Ishikawa (cell line): ENCODE results near the gene MTF2.
A peak's percentile ranks its signal among the peaks of the same experiment; 100 is the strongest.

ENCODE experiments used
- CEBPB ChIP-seq: IDR thresholded peaks from 2 replicates; pipeline ENCODE4 v1.6.1; 2012
- CREB1 ChIP-seq: IDR thresholded peaks from 2 replicates; pipeline ENCODE4 v1.6.1; 2012; ENCODE audit warnings: low read depth
- EP300 ChIP-seq: IDR thresholded peaks from 2 replicates; pipeline ENCODE4 v1.6.1; 2012; ENCODE audit warnings: borderline replicate concordance
- MAX ChIP-seq: IDR thresholded peaks from 2 replicates; pipeline ENCODE4 v1.6.1; 2012
- NFIC ChIP-seq: IDR thresholded peaks from 2 replicates; pipeline ENCODE4 v1.6.1; 2012
- RAD21 ChIP-seq: IDR thresholded peaks from 2 replicates; pipeline ENCODE4 v1.6.1; 2012; ENCODE audit warnings: low read depth
- REST ChIP-seq: IDR thresholded peaks from 2 replicates; pipeline ENCODE4 v1.6.1; 2012; ENCODE audit warnings: low read depth, mild to moderate bottlenecking
- TAF1 ChIP-seq: IDR thresholded peaks from 2 replicates; pipeline ENCODE4 v1.6.1; 2012; ENCODE audit warnings: low read depth, mild to moderate bottlenecking
- TCF12 ChIP-seq: IDR thresholded peaks from 2 replicates; pipeline ENCODE4 v1.6.1; 2012; ENCODE audit warnings: low read depth
- USF1 ChIP-seq: IDR thresholded peaks from 2 replicates; pipeline ENCODE4 v1.6.1; 2012
- ZBTB7A ChIP-seq: IDR thresholded peaks from 2 replicates; pipeline ENCODE4 v1.6.1; 2012; ENCODE audit warnings: low read depth

GRCh38 chr1:93080179-93080823 lies 1.2 kb downstream of the MTF2 start:
- no peak for TF ChIP-seq CREB1
- TF ChIP-seq REST = no peak
- no peak for TF ChIP-seq MAX
- TF ChIP-seq TCF12 = no peak
- TF ChIP-seq EP300 = no peak
- TF ChIP-seq RAD21 = peak; percentile 35; the same call in 1 of the 2 replicates
- TF ChIP-seq ZBTB7A = no peak
- no peak for TF ChIP-seq USF1
- no peak for TF ChIP-seq NFIC
- no peak for TF ChIP-seq CEBPB
- TF ChIP-seq TAF1 = no peak
